Keratinocyte (primary cell): Measurements from ENCODE around the gene FCRL1. TPM values are rescaled to one million over a fixed set of nuclear protein-coding genes. Genes with fewer than 3 reads are reported as not detected.

ENCODE experiments used
- DNase-seq: peaks from one replicate; pipeline ENCODE4 v3.0.0-alpha.2; 2011; ENCODE audit warnings: low read depth, missing footprints, low spot score
- FAIRE-seq: peaks from 2 replicates; lab custom pipeline; 2011; peaks lifted over from hg19 to GRCh38; lab: Jason Lieb, UNC
- H2AFZ ChIP-seq: 2 replicates; pipeline ENCODE4 v1.6.0; 2012; ENCODE audit warnings: low read length, control low read depth, inconsistent platforms; ENCODE audit not compliant: control insufficient read depth
- H3K27ac ChIP-seq: 2 replicates; pipeline ENCODE4 v1.5.1; 2011; ENCODE audit warnings: low read length; ENCODE audit not compliant: control insufficient read depth, insufficient read depth
- H3K27me3 ChIP-seq: 3 replicates; pipeline ENCODE4 v1.6.0; 2011; ENCODE audit warnings: low read length; ENCODE audit not compliant: control insufficient read depth, insufficient read depth; ENCODE audit errors: extremely low read depth
- H3K36me3 ChIP-seq, 2 experiments: 2 replicates in 1 of 2; 3 replicates in 1 of 2; pipeline ENCODE4 v1.5.1; 2011; ENCODE audit warnings: low read length in 2 of 2, mild to moderate bottlenecking in 1 of 2; ENCODE audit not compliant: control insufficient read depth in 2 of 2, insufficient read depth in 2 of 2; ENCODE audit errors: extremely low read depth in 1 of 2
- H3K4me1 ChIP-seq: 3 replicates; pipeline ENCODE4 v1.5.1; 2011; ENCODE audit warnings: low read length; ENCODE audit not compliant: control insufficient read depth, insufficient read depth; ENCODE audit errors: extremely low read depth
- H3K4me2 ChIP-seq: 3 replicates; pipeline ENCODE4 v1.6.0; 2011; ENCODE audit warnings: low read depth, low read length; ENCODE audit not compliant: control insufficient read depth, insufficient read depth; ENCODE audit errors: extremely low read depth
- H3K4me3 ChIP-seq, 3 experiments: fragments of 200-600 bp in 1 of 3; sonication (generic) in 1 of 3; 2 replicates in 2 of 3; 3 replicates in 1 of 3; pipeline ENCODE4 v1.5.1; 2011 to 2016; ENCODE audit warnings: low read length in 3 of 3, mild to moderate bottlenecking in 3 of 3, control low read depth in 2 of 3, inconsistent platforms in 1 of 3, low read depth in 1 of 3, mixed read lengths in 1 of 3, mixed run types in 1 of 3, moderate library complexity in 1 of 3; ENCODE audit not compliant: control insufficient read depth in 2 of 3, insufficient read depth in 2 of 3; ENCODE audit errors: extremely low read depth in 1 of 3
- H3K79me2 ChIP-seq: 2 replicates; pipeline ENCODE4 v1.6.0; 2012; ENCODE audit warnings: low read length; ENCODE audit not compliant: control insufficient read depth, insufficient read depth
- H3K9ac ChIP-seq: 3 replicates; pipeline ENCODE4 v1.6.0; 2011; ENCODE audit warnings: low read length; ENCODE audit not compliant: control insufficient read depth, insufficient read depth; ENCODE audit errors: extremely low read depth
- H3K9me1 ChIP-seq: 3 replicates; pipeline ENCODE4 v1.6.0; 2011; ENCODE audit warnings: low read length; ENCODE audit not compliant: control insufficient read depth, insufficient read depth; ENCODE audit errors: extremely low read depth
- H3K9me3 ChIP-seq: 2 replicates; pipeline ENCODE4 v1.5.1; 2012; ENCODE audit warnings: low read depth, low read length; ENCODE audit not compliant: control insufficient read depth
- H4K20me1 ChIP-seq: 3 replicates; pipeline ENCODE4 v1.6.0; 2011; ENCODE audit warnings: low read length; ENCODE audit not compliant: control insufficient read depth, insufficient read depth; ENCODE audit errors: extremely low read depth
- CTCF ChIP-seq, 3 experiments: IDR thresholded peaks in 1 of 3; conservative IDR thresholded peaks in 1 of 3; optimal IDR thresholded peaks in 1 of 3; 2 replicates in 2 of 3; 3 replicates in 1 of 3; pipeline versions ENCODE3 to v1.5.1; 2011; ENCODE audit warnings: low read length in 3 of 3, mild to moderate bottlenecking in 3 of 3, moderate library complexity in 2 of 3, control low read depth in 1 of 3, inconsistent platforms in 1 of 3; ENCODE audit not compliant: insufficient read depth in 2 of 3; ENCODE audit errors: extremely low read depth in 1 of 3
- EZH2 ChIP-seq: IDR thresholded peaks from one replicate; pipeline ENCODE4 v1.6.1; 2012; ENCODE audit warnings: inconsistent platforms, mild to moderate bottlenecking, low read length, moderate library complexity
- dilution Hi-C: fragments of 300-500 bp; cut with MboI; formaldehyde crosslinking; loops from one replicate; pipeline ENCODE4 v1.7.0; 2020; ENCODE audit warnings: low sequenced_read_pairs; ENCODE audit not compliant: extremely low pct_ligation_motif_present
- polyA plus RNA-seq, 5 experiments: library from polyadenylated mRNA; depleted of rRNA in 3 of 5; stranded (reverse) in 3 of 5; stranded (forward) in 1 of 5; unstranded in 1 of 5; fragments of >200 nt; gene quantifications; 1 replicate in 1 of 5; 2 replicates in 3 of 5; 3 replicates in 1 of 5; pipeline versions ENCODE4 v1.2.1 to v1.2.3, GENCODE V29; 2011 to 2012; ENCODE audit warnings: missing spikeins in 2 of 5, low read depth in 1 of 5, low replicate concordance in 1 of 5

Gene FCRL1
- polyA plus RNA-seq, 1 donor (not counting 4 experiments of a cell fraction or from before 2014, with no cell fraction given): not detected

- no peaks in the 10 kb centered on the region for H3K9me3 ChIP-seq
Measured at GRCh38 chr1:157803851-157804250, 16.1 kb downstream of the FCRL1 start.

GRCh38 chr1:157799996-157800395, 19.9 kb downstream of the FCRL1 start:
- no peak for FAIRE-seq
- Histone ChIP-seq H4K20me1 (no peaks in the 10 kb centered on the region), H3K36me3 (no peaks in the 10 kb centered on the region), H3K4me3 (no peak overlapping the region), H3K27ac (no peak overlapping the region), H2AFZ (no peak overlapping the region), H3K79me2 (no peaks in the 10 kb centered on the region), H3K9me1 (no peaks in the 10 kb centered on the region), H3K9ac (no peak overlapping the region), H3K4me1 (no peaks in the 10 kb centered on the region), H3K9me3 (no peaks in the 10 kb centered on the region), H3K27me3 (no peaks in the 10 kb centered on the region), H3K4me2 (no peak overlapping the region)
- dilution Hi-C loops: no loop called here
- TF ChIP-seq EZH2: no peak
- no peak for TF ChIP-seq CTCF (optimal IDR thresholded peaks at IDR 0.05 in 1 of 3, IDR thresholded peaks at IDR 0.05 in 1 of 3, conservative IDR thresholded peaks at IDR 0.05 in 1 of 3; ENCODE audit: extremely low read depth in 1 of 3, insufficient read depth in 2 of 3, low read length in 3 of 3)
- no peak for DNase-seq

More at GRCh38 chr1:157803851-157804250, 16.1 kb downstream of the FCRL1 start:
- H3K4me3 ChIP-seq: no peak overlapping the region
- no peak overlapping the region for H3K9ac ChIP-seq
- no peaks in the 10 kb centered on the region for H3K9me1 ChIP-seq
- H3K36me3 ChIP-seq: no peaks in the 10 kb centered on the region
- dilution Hi-C loops: no loop called here
- H2AFZ ChIP-seq: no peak overlapping the region
- DNase-seq (no peak), FAIRE-seq (no peak)
- H4K20me1 ChIP-seq: no peaks in the 10 kb centered on the region
- TF ChIP-seq EZH2: no peak
- TF ChIP-seq CTCF (optimal IDR thresholded peaks at IDR 0.05 in 1 of 3, IDR thresholded peaks at IDR 0.05 in 1 of 3, conservative IDR thresholded peaks at IDR 0.05 in 1 of 3; ENCODE audit: extremely low read depth in 1 of 3, insufficient read depth in 2 of 3, low read length in 3 of 3): no peak
- no peaks in the 10 kb centered on the region for H3K27me3 ChIP-seq
- H3K4me2 ChIP-seq: no peak overlapping the region
- H3K4me1 ChIP-seq: no peaks in the 10 kb centered on the region
- H3K27ac ChIP-seq: no peak overlapping the region
- H3K79me2 ChIP-seq: no peaks in the 10 kb centered on the region
